ENCODE data around the gene APOL3.
"Not testable (repeated sequence)": the region's sequence is repeated elsewhere in the genome, so short reads cannot be mapped to it uniquely, and the experiment has no call there.

Gene APOL3

GRCh38 chr22:36192542-36192941 is 32.0 kb upstream of the APOL3 start:
- no peak for DNase-seq

- peak in 11 of 14 donors; percentile 31 to 87 (median 55) for DNase-seq
Measured at GRCh38 chr22:36191106-36191836, 30.7 kb upstream of the APOL3 start.

- not testable (repeated sequence) for DNase-seq
Measured at GRCh38 chr22:36187862-36188261, 27.3 kb upstream of the APOL3 start.

GRCh38 chr22:36185828-36186624 is 25.5 kb upstream of the APOL3 start:
- no peak for DNase-seq

GRCh38 chr22:36184433-36185025 is 24.0 kb upstream of the APOL3 start:
- peak in 6 of 14 donors; percentile 14 to 48 (median 23) for DNase-seq

GRCh38 chr22:36183446-36183845 is 22.9 kb upstream of the APOL3 start:
- DNase-seq, result no peak

- no peak for DNase-seq
Measured at GRCh38 chr22:36182857-36183256, 22.3 kb upstream of the APOL3 start.

GRCh38 chr22:36182056-36182455 is 21.5 kb upstream of the APOL3 start:
- no peak for DNase-seq

- no peak for DNase-seq
Measured at GRCh38 chr22:36180928-36181327, 20.4 kb upstream of the APOL3 start.

GRCh38 chr22:36180038-36180880 is 19.7 kb upstream of the APOL3 start:
- peak in 10 of 14 donors; percentile 20 to 79 (median 50) for DNase-seq

- no peak for DNase-seq
Measured at GRCh38 chr22:36177160-36177559, 16.6 kb upstream of the APOL3 start.

GRCh38 chr22:36175892-36176291 is 15.3 kb upstream of the APOL3 start:
- no peak for DNase-seq

- DNase-seq, result no peak
Measured at GRCh38 chr22:36171941-36172340, 11.4 kb upstream of the APOL3 start.

- DNase-seq, result no peak
Measured at GRCh38 chr22:36166518-36167220, 6.1 kb upstream of the APOL3 start.

GRCh38 chr22:36166086-36166485 is 5.5 kb upstream of the APOL3 start:
- DNase-seq, result no peak

GRCh38 chr22:36165141-36165540 is 4.6 kb upstream of the APOL3 start:
- DNase-seq, result no peak

- DNase-seq, result no peak
Measured at GRCh38 chr22:36164621-36165020, 4.1 kb upstream of the APOL3 start.

- no peak for DNase-seq
Measured at GRCh38 chr22:36163497-36163896, 2.9 kb upstream of the APOL3 start.

GRCh38 chr22:36162127-36163034 is 1.8 kb upstream of the APOL3 start:
- no peak for DNase-seq

- DNase-seq, result not testable (repeated sequence)
Measured at GRCh38 chr22:36161793-36162126, 1.2 kb upstream of the APOL3 start.

All from C1 segment of cervical spinal cord (tissue), 14 donors.